ENCODE measurements around the gene SLC66A1. TPM values are rescaled to one million over a fixed set of nuclear protein-coding genes. Genes with fewer than 3 reads are reported as not detected.

SLC66A1 gene
- total and polyA plus RNA-seq, 2 donors (not counting 3 experiments of a cell fraction or from before 2014, with no cell fraction given): 15.3 to 32.6 TPM

DNA sequence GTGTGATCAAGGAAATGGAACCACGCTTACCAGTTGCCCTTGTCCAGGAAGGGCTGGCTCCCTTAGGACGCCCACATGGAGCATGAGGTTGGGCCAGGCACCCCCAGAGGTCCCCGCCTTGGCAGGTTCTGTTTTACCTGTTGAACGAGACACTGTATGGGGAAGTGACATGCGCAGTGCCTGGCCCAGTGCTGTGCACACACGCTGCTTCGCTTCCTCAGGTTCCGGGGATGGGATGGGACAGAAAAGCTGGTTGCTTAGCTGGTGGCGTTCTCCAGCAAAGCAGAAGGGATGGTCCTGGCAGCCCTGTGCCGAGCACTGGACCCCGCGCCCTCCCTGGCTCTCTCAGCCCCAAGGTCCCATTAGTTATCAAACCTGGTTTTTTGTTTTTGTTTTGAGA lies 20.7 kb downstream of the SLC66A1 start:
- CTCF ChIA-PET: interaction anchor here (1.3 kb wide), 1 partner anchor 321 kb away, joined by 5 read pairs; no protein-coding TSS in a partner anchor
- dilution Hi-C loops (cut with MboI; ENCODE audit: extremely low pct_ligation_motif_present, low sequenced_read_pairs): no loop called here

More for the DNA sequence above, 20.7 kb downstream of the SLC66A1 start:
- Histone ChIP-seq H3K4me1 (ENCODE audit: control insufficient read depth, extremely low read depth, insufficient read depth, low read length) (peaks cover 4% of the 10 kb centered on the region), H3K36me3 (ENCODE audit: control insufficient read depth in 2 of 2, extremely low read depth in 1 of 2, insufficient read depth in 2 of 2, low read length in 2 of 2) (peaks cover 0 to 4% of the 10 kb centered on the region in 2 experiments), H3K9ac (replicated peaks; ENCODE audit: extremely low read depth, insufficient read depth, low read length) (no peak overlapping the region), H4K20me1 (replicated peaks; ENCODE audit: control insufficient read depth, extremely low read depth, insufficient read depth, low read length) (no peaks in the 10 kb centered on the region), H3K4me2 (ENCODE audit: insufficient read depth, low read length) (no peak overlapping the region), H3K27me3 (ENCODE audit: control insufficient read depth in 2 of 2, insufficient read depth in 2 of 2, low read length in 2 of 2) (no peaks in the 10 kb centered on the region), H3K79me2 (ENCODE audit: control insufficient read depth, insufficient read depth, low read length) (no peaks in the 10 kb centered on the region), H3K9me1 (replicated peaks; ENCODE audit: control insufficient read depth, extremely low read depth, insufficient read depth, low read length) (no peaks in the 10 kb centered on the region), H3K27ac (ENCODE audit: insufficient read depth, low read depth, low read length) (no peak overlapping the region), H3K4me3 (replicated peaks in 1 of 3; ENCODE audit: insufficient read depth in 1 of 3, low read depth in 1 of 3, low read length in 3 of 3) (no peak overlapping the region), H3K9me3 (replicated peaks; ENCODE audit: control insufficient read depth, insufficient read depth, low read length) (no peaks in the 10 kb centered on the region), H2AFZ (ENCODE audit: low read depth, low read length) (no peak overlapping the region)
- POLR2A ChIA-PET: no interaction called here
- no TSS peak for BruUV-seq (replicated peaks)
- TF ChIP-seq, protein P1, sequence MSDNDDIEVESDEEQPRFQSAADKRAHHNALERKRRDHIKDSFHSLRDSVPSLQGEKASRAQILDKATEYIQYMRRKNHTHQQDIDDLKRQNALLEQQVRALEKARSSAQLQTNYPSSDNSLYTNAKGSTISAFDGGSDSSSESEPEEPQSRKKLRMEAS (IDR thresholded peaks at IDR 0.05; ENCODE audit: insufficient read depth, insufficient read length): no peak
- no peak for TF ChIP-seq POLR2AphosphoS5 (IDR thresholded peaks at IDR 0.05; ENCODE audit: insufficient read depth, low read depth, low read length)
- TF ChIP-seq GATA2 (IDR thresholded peaks at IDR 0.05; ENCODE audit: insufficient read depth, insufficient read length, low read depth, low read length): no peak
- no peak for TF ChIP-seq MYC (IDR thresholded peaks at IDR 0.05; ENCODE audit: low read depth, low read length)
- TF ChIP-seq, protein P2, sequence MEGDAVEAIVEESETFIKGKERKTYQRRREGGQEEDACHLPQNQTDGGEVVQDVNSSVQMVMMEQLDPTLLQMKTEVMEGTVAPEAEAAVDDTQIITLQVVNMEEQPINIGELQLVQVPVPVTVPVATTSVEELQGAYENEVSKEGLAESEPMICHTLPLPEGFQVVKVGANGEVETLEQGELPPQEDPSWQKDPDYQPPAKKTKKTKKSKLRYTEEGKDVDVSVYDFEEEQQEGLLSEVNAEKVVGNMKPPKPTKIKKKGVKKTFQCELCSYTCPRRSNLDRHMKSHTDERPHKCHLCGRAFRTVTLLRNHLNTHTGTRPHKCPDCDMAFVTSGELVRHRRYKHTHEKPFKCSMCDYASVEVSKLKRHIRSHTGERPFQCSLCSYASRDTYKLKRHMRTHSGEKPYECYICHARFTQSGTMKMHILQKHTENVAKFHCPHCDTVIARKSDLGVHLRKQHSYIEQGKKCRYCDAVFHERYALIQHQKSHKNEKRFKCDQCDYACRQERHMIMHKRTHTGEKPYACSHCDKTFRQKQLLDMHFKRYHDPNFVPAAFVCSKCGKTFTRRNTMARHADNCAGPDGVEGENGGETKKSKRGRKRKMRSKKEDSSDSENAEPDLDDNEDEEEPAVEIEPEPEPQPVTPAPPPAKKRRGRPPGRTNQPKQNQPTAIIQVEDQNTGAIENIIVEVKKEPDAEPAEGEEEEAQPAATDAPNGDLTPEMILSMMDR (IDR thresholded peaks at IDR 0.05; ENCODE audit: extremely low read depth in 1 of 2, insufficient read depth in 1 of 2, low read depth in 1 of 2, low read length in 2 of 2): no peak
- TF ChIP-seq FOS (IDR thresholded peaks at IDR 0.05; ENCODE audit: borderline replicate concordance, insufficient read depth, low read length): no peak
- no peak for TF ChIP-seq POLR2A (IDR thresholded peaks at IDR 0.05; ENCODE audit: low read depth, low read length)
- TF ChIP-seq EZH2 (IDR thresholded peaks at IDR 0.05; ENCODE audit: borderline replicate concordance, low read depth, low read length, severe bottlenecking): no peak
- TF ChIP-seq JUN (IDR thresholded peaks at IDR 0.05; ENCODE audit: borderline replicate concordance, insufficient read depth, insufficient read length, low read depth): no peak
- intact Hi-C loops (cut with micrococcal nuclease): no loop called here
- DNase-seq (ENCODE audit: low read depth, low spot score) (no peak), FAIRE-seq (no peak)

Measured in endothelial cell of umbilical vein (primary cell).